ENCODE data around the gene GCAT.
A peak's percentile ranks its signal among the peaks of the same experiment; 100 is the strongest.

- peak in 3 of 12 donors; percentile 4 to 22 (median 5) for TF ChIP-seq CTCF (IDR thresholded peaks at IDR 0.05)
- no peak for TF ChIP-seq POLR2A (IDR thresholded peaks at IDR 0.05)
Observed at GRCh38 chr22:37768273-37768672, 39.5 kb upstream of the GCAT start.
